HG03354 (cell line): Measurements from ENCODE around the gene MON1B.
"Not testable (repeated sequence)": the region's sequence is repeated elsewhere in the genome, so short reads cannot be mapped to it uniquely, and the experiment has no call there.

ENCODE experiments used
- ATAC-seq: cut with Tn5 transposase; IDR thresholded peaks from one replicate; pipeline ENCODE4 v1.9.1; 2021; ENCODE audit warnings: mild to moderate bottlenecking; ENCODE audit not compliant: unreplicated experiment, poor library complexity, severe bottlenecking

Gene MON1B

DNA sequence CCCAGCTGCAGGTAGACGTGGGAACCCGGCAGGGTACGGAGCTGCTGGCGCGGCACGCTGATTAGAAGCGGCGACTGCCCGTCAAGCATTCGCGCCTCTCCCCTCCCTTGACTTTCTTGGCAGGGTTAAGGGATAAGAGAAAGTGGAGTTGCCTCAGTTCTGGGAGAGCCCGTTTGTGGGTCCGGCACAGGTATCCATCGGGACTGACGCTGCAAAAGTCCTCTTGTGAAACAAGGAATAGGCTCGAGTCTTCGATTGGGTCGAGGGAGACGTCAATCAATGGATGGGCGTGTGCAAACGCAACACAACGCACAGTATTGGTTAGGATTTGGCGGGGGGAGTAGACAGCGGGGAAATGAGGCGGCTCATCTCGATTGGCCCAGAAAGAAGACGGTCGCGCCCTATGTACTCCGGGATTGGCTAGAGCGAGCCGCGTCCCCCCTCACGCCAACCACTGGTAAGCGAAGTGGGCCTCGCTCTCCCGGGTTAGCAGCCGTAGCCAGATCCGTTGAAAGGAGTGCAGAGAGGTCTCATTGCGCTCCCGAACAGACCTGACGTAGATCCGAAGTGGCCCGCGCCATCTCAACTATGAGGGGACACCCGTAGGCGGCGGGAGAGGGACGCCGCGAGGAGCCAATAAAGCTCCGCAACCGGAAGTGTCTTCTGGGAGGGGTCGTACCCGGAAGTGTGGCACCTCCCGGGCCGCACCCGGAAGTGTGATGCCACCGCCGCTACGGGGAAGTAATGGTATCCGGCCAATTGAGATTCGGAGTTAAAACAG, at the start of gene MON1B:
MON1B (plus strand) TSS at position 713 of the 781 bp plus-strand sequence. CDS start 296 bp downstream, outside the sequence.
- ATAC-seq, result peak; percentile 97

DNA sequence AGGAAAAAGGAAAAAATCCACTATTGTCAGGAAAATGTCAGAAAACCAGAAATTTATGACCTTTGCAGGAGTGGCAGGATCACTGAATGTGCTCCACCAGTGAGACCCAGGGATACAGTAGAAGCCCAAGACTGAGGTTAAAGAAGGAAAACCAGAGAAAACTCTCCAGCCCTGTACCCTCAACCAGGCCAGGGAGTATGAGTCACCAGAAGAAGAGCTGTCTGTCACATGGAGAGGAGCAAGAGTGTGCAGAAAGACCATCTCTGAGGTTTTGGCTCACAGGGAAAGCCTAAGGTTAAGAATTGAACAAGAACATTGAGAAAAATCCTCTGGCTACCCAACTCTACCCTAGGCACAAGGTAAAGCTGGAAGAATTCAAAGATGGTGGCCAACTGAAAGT, 47.6 kb upstream of the MON1B start:
- no peak for ATAC-seq

GRCh38 chr16:77148121-77148520, 42.9 kb upstream of the MON1B start:
- ATAC-seq, result no peak

GRCh38 chr16:77157346-77158058, 33.5 kb upstream of the MON1B start:
- no peak for ATAC-seq

DNA sequence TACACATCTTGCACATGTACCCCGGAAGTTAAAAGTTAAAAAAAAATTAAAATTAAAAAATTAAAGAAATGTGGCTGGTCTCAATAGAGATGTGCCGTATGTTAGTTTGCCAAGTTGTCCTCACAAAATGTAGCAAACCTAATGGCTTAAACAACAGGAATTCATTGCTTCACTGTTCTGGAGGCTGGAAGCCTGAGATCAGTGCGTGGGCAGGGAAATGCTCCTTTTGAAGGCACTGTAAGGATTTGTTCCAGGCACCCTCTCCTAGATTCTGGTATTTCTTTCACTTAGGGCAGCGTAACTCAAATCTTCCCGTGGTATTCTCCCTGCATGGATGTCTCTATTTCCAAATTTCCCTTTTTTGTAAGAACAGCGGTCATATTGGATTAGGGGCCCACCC, 32.7 kb upstream of the MON1B start:
- ATAC-seq, result no peak

- no peak for ATAC-seq
Observed at GRCh38 chr16:77165006-77165405, 26.0 kb upstream of the MON1B start.

- ATAC-seq, result not testable (repeated sequence)
Observed at GRCh38 chr16:77165536-77166236, 25.3 kb upstream of the MON1B start.

GRCh38 chr16:77166726-77167125, 24.3 kb upstream of the MON1B start:
- no peak for ATAC-seq

GRCh38 chr16:77168901-77169300, 22.1 kb upstream of the MON1B start:
- no peak for ATAC-seq

GRCh38 chr16:77169650-77170236, 21.2 kb upstream of the MON1B start:
- ATAC-seq, result peak; percentile 82

- no peak for ATAC-seq
Observed at GRCh38 chr16:77170805-77171204, 20.2 kb upstream of the MON1B start.

DNA sequence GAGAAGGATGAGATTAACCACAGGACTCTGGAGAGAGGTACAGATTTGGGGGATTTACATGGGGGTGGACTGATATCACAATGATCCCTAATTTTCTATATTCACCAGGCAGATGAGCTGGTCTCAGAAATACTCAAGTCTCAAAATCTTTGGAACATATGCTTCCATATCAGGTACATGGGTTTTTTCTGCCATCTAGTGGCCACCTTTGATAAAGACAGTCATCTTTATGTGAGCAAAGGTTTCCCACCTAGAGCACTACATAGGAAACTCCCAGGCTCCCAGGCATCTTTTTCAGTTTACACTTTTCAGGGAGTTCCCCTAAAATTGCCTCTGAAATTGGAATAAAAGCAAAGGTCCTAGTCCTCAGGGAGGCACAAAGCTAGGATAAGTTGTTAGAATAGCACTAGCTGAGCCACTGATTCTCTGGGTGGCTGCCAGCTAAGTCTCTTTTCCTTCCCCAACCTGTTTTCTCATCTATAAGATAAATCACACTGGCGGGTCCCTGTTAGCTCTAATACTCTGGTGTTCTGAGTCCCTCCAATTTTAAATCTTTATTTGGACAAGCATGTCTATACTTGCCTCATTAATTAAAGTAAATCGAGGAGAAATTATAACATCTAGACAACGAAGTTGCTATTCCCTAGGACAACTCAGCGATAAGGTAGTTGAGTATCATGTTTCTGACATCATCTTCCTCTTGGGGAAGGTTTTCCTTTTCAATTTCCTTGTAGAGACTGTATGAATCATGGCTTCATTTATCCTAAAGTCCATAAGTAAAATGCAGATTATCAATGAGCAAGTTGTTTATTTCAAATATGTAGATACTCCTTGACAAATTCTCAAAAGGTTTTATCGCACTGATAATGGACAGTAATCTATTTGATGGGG, 19.0 kb upstream of the MON1B start:
- peak; percentile 79 for ATAC-seq

- no peak for ATAC-seq
Observed at GRCh38 chr16:77172951-77173350, 18.0 kb upstream of the MON1B start.

- no peak for ATAC-seq
Observed at GRCh38 chr16:77183137-77183536, 7.9 kb upstream of the MON1B start.

DNA sequence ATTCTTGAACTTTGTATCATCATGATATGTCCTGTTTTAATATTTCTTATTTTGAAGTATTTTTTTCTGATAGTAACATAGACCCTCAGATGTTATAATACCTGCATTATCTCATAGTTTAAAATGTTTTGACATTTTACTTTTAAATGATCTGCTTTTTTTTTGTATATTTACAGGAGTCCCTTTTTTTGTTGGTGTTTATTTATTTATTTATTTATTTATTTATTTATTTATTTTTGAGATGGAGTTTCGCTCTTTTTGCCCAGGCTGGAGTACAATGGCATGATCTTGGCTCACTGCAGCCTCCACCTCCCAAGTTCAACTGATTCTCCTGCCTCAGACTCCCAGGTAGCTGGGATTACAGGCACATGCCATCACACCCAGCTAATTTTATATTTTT, 4.7 kb upstream of the MON1B start:
- not testable (repeated sequence) for ATAC-seq

GRCh38 chr16:77190190-77190477, 856 bp upstream of the MON1B start:
- no peak for ATAC-seq

- ATAC-seq, result peak; percentile 2
Observed at GRCh38 chr16:77191259-77191969, 424 bp downstream of the MON1B start.

GRCh38 chr16:77193377-77193776, 2.4 kb downstream of the MON1B start:
- ATAC-seq, result no peak
